ENCODE measurements around the gene CALHM3. TPM values are rescaled to one million over a fixed set of nuclear protein-coding genes. Genes with fewer than 3 reads are reported as not detected.

The CALHM3 gene
- total and polyA plus RNA-seq, 2 donors (not counting 3 experiments of a cell fraction or from before 2014, with no cell fraction given): not detected

DNA sequence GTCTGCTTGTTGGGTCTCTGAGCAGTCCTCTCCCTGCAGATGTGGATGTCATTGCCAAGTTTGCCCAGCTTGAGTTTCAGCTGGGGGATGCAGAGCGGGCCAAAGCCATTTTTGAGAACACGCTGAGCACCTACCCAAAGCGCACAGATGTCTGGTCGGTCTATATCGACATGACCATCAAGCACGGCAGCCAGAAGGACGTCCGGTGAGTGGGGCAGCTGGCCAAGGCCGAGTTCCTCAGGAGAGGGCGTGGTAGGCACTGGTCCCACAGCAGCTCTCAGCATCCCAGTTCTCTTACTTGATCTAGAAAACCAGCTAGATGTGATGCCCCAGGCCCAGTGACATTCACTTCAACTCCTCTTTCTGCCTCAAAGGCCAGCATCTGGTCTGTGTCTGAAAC lies 34.6 kb downstream of the CALHM3 start:
- Histone ChIP-seq H4K20me1 (replicated peaks; ENCODE audit: control insufficient read depth, extremely low read depth, insufficient read depth, low read length) (no peaks in the 10 kb centered on the region), H3K79me2 (ENCODE audit: control insufficient read depth, insufficient read depth, low read length) (peaks cover 7% of the 10 kb centered on the region), H2AFZ (ENCODE audit: low read depth, low read length) (no peak overlapping the region), H3K27ac (ENCODE audit: insufficient read depth, low read depth, low read length) (no peak overlapping the region), H3K4me1 (ENCODE audit: control insufficient read depth, extremely low read depth, insufficient read depth, low read length) (peaks cover 37% of the 10 kb centered on the region), H3K9me1 (replicated peaks; ENCODE audit: control insufficient read depth, extremely low read depth, insufficient read depth, low read length) (no peaks in the 10 kb centered on the region), H3K36me3 (ENCODE audit: control insufficient read depth in 2 of 2, extremely low read depth in 1 of 2, insufficient read depth in 2 of 2, low read length in 2 of 2) (peaks cover 27 to 61% of the 10 kb centered on the region in 2 experiments), H3K4me2 (ENCODE audit: insufficient read depth, low read length) (no peak overlapping the region), H3K9me3 (replicated peaks; ENCODE audit: control insufficient read depth, insufficient read depth, low read length) (no peaks in the 10 kb centered on the region), H3K9ac (replicated peaks; ENCODE audit: extremely low read depth, insufficient read depth, low read length) (no peak overlapping the region), H3K27me3 (ENCODE audit: control insufficient read depth in 2 of 2, insufficient read depth in 2 of 2, low read length in 2 of 2) (no peaks in the 10 kb centered on the region), H3K4me3 (replicated peaks in 1 of 3; ENCODE audit: insufficient read depth in 1 of 3, low read depth in 1 of 3, low read length in 3 of 3) (no peak overlapping the region)
- dilution Hi-C loops (cut with MboI; ENCODE audit: extremely low pct_ligation_motif_present, low sequenced_read_pairs) (no loop called here), intact Hi-C loops (cut with micrococcal nuclease) (no loop called here)
- no peak for FAIRE-seq
- DNase-seq (ENCODE audit: low read depth, low spot score): no peak
- CTCF ChIA-PET: interaction anchor here (2.4 kb wide), 1 partner anchor 41 kb away, joined by 15 read pairs; no protein-coding TSS in a partner anchor
- BruUV-seq (replicated peaks): no TSS peak
- POLR2A ChIA-PET: no interaction called here
- TF ChIP-seq GATA2 (IDR thresholded peaks at IDR 0.05; ENCODE audit: insufficient read depth, insufficient read length, low read depth, low read length) (no peak), POLR2A (IDR thresholded peaks at IDR 0.05; ENCODE audit: low read depth, low read length) (no peak)

- H3K27ac ChIP-seq (ENCODE audit: insufficient read depth, low read depth, low read length): no peak overlapping the region
- dilution Hi-C loops (cut with MboI; ENCODE audit: extremely low pct_ligation_motif_present, low sequenced_read_pairs): no loop called here
- no peak overlapping the region for H2AFZ ChIP-seq (ENCODE audit: low read depth, low read length)
- H3K9me1 ChIP-seq (replicated peaks; ENCODE audit: control insufficient read depth, extremely low read depth, insufficient read depth, low read length): no peaks in the 10 kb centered on the region
- POLR2A ChIA-PET: no interaction called here
- DNase-seq (ENCODE audit: low read depth, low spot score) (no peak), FAIRE-seq (peak; percentile 69)
- TF ChIP-seq GATA2 (IDR thresholded peaks at IDR 0.05; ENCODE audit: insufficient read depth, insufficient read length, low read depth, low read length) (no peak), MAX (IDR thresholded peaks at IDR 0.05; ENCODE audit: insufficient read depth, insufficient read length) (no peak), EZH2 (IDR thresholded peaks at IDR 0.05; ENCODE audit: borderline replicate concordance, low read depth, low read length, severe bottlenecking) (no peak), POLR2A (IDR thresholded peaks at IDR 0.05; ENCODE audit: low read depth, low read length) (no peak), MYC (IDR thresholded peaks at IDR 0.05; ENCODE audit: low read depth, low read length) (no peak), FOS (IDR thresholded peaks at IDR 0.05; ENCODE audit: borderline replicate concordance, insufficient read depth, low read length) (no peak), JUN (IDR thresholded peaks at IDR 0.05; ENCODE audit: borderline replicate concordance, insufficient read depth, insufficient read length, low read depth) (no peak), POLR2AphosphoS5 (IDR thresholded peaks at IDR 0.05; ENCODE audit: insufficient read depth, low read depth, low read length) (no peak)
- TF ChIP-seq, protein P1, sequence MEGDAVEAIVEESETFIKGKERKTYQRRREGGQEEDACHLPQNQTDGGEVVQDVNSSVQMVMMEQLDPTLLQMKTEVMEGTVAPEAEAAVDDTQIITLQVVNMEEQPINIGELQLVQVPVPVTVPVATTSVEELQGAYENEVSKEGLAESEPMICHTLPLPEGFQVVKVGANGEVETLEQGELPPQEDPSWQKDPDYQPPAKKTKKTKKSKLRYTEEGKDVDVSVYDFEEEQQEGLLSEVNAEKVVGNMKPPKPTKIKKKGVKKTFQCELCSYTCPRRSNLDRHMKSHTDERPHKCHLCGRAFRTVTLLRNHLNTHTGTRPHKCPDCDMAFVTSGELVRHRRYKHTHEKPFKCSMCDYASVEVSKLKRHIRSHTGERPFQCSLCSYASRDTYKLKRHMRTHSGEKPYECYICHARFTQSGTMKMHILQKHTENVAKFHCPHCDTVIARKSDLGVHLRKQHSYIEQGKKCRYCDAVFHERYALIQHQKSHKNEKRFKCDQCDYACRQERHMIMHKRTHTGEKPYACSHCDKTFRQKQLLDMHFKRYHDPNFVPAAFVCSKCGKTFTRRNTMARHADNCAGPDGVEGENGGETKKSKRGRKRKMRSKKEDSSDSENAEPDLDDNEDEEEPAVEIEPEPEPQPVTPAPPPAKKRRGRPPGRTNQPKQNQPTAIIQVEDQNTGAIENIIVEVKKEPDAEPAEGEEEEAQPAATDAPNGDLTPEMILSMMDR (IDR thresholded peaks at IDR 0.05; ENCODE audit: extremely low read depth in 1 of 2, insufficient read depth in 1 of 2, low read depth in 1 of 2, low read length in 2 of 2): no peak
- no peaks in the 10 kb centered on the region for H3K9me3 ChIP-seq (replicated peaks; ENCODE audit: control insufficient read depth, insufficient read depth, low read length)
- no TSS peak for BruUV-seq (replicated peaks)
- H3K27me3 ChIP-seq (ENCODE audit: control insufficient read depth in 2 of 2, insufficient read depth in 2 of 2, low read length in 2 of 2): no peaks in the 10 kb centered on the region
- H3K9ac ChIP-seq (replicated peaks; ENCODE audit: extremely low read depth, insufficient read depth, low read length): no peak overlapping the region
- CTCF ChIA-PET: no interaction called here
- no peak overlapping the region for H3K4me2 ChIP-seq (ENCODE audit: insufficient read depth, low read length)
- no peak overlapping the region for H3K4me3 ChIP-seq (replicated peaks in 1 of 3; ENCODE audit: insufficient read depth in 1 of 3, low read depth in 1 of 3, low read length in 3 of 3)
- H3K79me2 ChIP-seq (ENCODE audit: control insufficient read depth, insufficient read depth, low read length): peaks cover 7% of the 10 kb centered on the region
- no peaks in the 10 kb centered on the region for H4K20me1 ChIP-seq (replicated peaks; ENCODE audit: control insufficient read depth, extremely low read depth, insufficient read depth, low read length)
- peaks cover 30 to 59% of the 10 kb centered on the region in 2 experiments for H3K36me3 ChIP-seq (ENCODE audit: control insufficient read depth in 2 of 2, extremely low read depth in 1 of 2, insufficient read depth in 2 of 2, low read length in 2 of 2)
- intact Hi-C loops (cut with micrococcal nuclease): no loop called here
- H3K4me1 ChIP-seq (ENCODE audit: control insufficient read depth, extremely low read depth, insufficient read depth, low read length): peaks cover 28% of the 10 kb centered on the region
Measured at GRCh38 chr10:103443475-103444185, 35.4 kb downstream of the CALHM3 start.
